ENCODE data around the gene ATP5MK. TPM values are rescaled to one million over a fixed set of nuclear protein-coding genes. Genes with fewer than 3 reads are reported as not detected.
"Not testable (repeated sequence)": the region's sequence is repeated elsewhere in the genome, so short reads cannot be mapped to it uniquely, and the experiment has no call there.

The ATP5MK gene
- polyA plus RNA-seq, 3 donors from 2014 or later, result 420 to 588 (median 479) TPM

DNA sequence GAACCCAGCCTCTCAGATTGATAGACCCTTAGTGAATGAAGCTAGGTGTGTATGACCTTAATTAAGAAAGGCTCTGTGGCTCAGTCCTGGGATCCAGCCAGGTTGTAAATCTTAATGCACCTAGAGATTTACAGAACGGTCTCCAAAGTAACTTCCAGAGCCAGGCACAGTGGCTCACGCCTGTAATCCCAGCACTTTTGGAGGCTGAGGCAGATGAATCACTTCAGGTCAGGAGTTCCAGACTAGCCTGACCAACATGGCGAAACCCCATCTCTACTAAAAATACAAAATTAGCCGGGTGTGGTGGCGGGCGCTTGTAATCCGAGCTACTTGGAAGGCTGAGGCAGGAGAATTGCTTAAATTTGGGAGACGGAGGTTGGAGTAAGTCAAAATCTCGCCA is 31.6 kb upstream of the ATP5MK start:
- Mint-ChIP-seq H3K4me3 (no peak overlapping the region), H3K27ac (no peak overlapping the region), H3K27me3 (ENCODE audit: low read depth in 3 of 3) (peaks cover 0 to 2% (median 0%) of the 10 kb centered on the region in 3 donors), H3K36me3 (peaks cover 24 to 66% (median 40%) of the 10 kb centered on the region in 3 donors), H3K9me3 (no peaks in the 10 kb centered on the region), H3K4me1 (peaks cover 3 to 10% of the 10 kb centered on the region in 2 donors)
- no peak for DNase-seq

DNA sequence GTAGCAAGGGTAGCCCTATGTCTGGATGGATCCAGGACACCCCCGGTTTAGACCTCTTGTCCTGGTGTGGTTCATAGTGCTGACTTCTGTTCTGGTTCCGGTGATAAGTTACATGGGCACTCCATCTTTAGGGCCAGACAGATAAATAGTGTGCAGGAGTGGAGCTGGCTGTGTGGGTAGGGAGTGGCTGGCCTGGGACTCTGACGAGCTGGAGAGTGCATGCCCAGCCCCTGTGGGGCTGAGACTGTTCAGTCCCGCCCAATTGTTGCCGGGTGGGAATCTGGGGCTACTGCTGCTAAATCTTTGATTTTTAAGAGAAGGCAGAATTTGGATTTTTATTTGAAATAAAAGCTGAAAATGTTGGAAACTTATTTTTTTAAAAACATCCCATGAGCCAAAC is 27.5 kb upstream of the ATP5MK start:
- H3K27ac Mint-ChIP-seq, result no peak overlapping the region
- no peaks in the 10 kb centered on the region for H3K9me3 Mint-ChIP-seq
- no peak for DNase-seq
- H3K36me3 Mint-ChIP-seq, result peaks cover 30 to 66% (median 37%) of the 10 kb centered on the region in 3 donors
- peaks cover 0 to under 1% of the 10 kb centered on the region in 2 donors for H3K4me1 Mint-ChIP-seq
- H3K27me3 Mint-ChIP-seq (ENCODE audit: low read depth in 3 of 3), result no peaks in the 10 kb centered on the region
- no peak overlapping the region for H3K4me3 Mint-ChIP-seq

DNA sequence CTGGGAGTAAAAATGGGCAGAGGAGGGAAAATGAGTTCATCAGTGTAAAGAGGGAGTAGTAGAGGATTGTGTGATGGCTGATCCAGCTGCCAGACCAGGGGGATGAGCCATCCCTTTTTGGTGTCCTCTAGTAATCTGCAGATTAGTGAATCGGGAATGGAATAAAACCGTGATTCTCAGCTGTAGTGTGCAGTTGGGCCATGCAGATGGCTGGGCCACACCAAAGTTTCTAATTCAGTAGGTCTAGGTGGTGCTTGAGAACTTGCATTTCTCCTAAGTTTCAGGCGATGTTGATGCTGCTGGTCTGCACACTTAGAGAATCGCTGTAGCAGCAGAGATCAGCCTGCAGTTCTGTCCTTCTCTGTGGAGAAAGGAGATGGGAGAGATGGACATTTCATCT is 22.8 kb upstream of the ATP5MK start:
- Mint-ChIP-seq H3K9me3 (no peaks in the 10 kb centered on the region), H3K4me3 (no peak overlapping the region), H3K27ac (no peak overlapping the region), H3K36me3 (peaks cover 39 to 71% (median 41%) of the 10 kb centered on the region in 3 donors), H3K27me3 (ENCODE audit: low read depth in 3 of 3) (peaks cover 0 to 3% (median 0%) of the 10 kb centered on the region in 3 donors), H3K4me1 (no peaks in the 10 kb centered on the region)
- DNase-seq, result no peak

DNA sequence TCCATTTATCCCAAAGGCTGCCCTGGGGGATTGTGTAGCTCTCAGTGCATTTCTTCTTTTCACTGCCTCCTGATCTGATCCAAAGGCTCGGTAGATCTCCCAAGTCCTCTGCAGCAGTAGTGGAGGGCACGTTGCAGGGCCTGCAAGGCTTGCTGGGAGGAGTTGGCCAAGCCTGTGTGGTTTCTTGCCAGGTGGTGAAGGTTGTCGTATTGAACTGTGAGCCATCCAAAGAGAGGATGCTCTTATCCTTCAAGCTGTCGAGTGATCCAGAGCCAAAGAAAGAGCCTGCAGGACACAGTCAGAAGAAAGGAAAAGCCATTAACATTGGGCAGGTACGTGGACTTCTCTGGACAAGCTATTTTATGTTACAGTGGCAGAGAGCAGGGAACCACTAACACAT is 21.3 kb upstream of the ATP5MK start:
- peaks cover 33 to 73% (median 37%) of the 10 kb centered on the region in 3 donors for H3K36me3 Mint-ChIP-seq
- H3K4me3 Mint-ChIP-seq, result no peak overlapping the region

DNA sequence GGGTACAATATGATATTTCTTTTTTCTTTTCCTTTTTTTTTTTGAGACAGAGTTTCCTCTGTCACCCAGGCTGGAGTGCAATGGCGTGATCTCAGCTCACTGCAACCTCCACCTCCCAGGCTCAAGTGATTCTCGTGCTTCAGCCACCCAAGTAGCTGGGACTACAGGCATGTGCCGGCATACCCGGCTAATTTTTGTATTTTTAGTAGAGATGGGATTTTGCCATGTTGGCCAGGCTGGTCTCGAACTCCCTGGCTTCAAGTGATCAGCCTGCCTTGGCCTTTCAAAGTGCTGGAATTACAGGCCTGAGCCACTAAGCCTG is 20.8 kb upstream of the ATP5MK start:
- H3K36me3 Mint-ChIP-seq, result peaks cover 29 to 69% (median 37%) of the 10 kb centered on the region in 3 donors
- H3K4me3 Mint-ChIP-seq; H3K9me3 Mint-ChIP-seq; H3K4me1 Mint-ChIP-seq; DNase-seq; H3K27ac Mint-ChIP-seq; H3K27me3 Mint-ChIP-seq (ENCODE audit: low read depth in 3 of 3): not testable (repeated sequence)

More for the DNA sequence above, 21.3 kb upstream of the ATP5MK start:
- DNase-seq, result no peak
- Mint-ChIP-seq H3K9me3 (no peaks in the 10 kb centered on the region), H3K4me1 (no peaks in the 10 kb centered on the region), H3K27ac (no peak overlapping the region), H3K27me3 (ENCODE audit: low read depth in 3 of 3) (peaks cover 0 to 3% (median 0%) of the 10 kb centered on the region in 3 donors)

DNA sequence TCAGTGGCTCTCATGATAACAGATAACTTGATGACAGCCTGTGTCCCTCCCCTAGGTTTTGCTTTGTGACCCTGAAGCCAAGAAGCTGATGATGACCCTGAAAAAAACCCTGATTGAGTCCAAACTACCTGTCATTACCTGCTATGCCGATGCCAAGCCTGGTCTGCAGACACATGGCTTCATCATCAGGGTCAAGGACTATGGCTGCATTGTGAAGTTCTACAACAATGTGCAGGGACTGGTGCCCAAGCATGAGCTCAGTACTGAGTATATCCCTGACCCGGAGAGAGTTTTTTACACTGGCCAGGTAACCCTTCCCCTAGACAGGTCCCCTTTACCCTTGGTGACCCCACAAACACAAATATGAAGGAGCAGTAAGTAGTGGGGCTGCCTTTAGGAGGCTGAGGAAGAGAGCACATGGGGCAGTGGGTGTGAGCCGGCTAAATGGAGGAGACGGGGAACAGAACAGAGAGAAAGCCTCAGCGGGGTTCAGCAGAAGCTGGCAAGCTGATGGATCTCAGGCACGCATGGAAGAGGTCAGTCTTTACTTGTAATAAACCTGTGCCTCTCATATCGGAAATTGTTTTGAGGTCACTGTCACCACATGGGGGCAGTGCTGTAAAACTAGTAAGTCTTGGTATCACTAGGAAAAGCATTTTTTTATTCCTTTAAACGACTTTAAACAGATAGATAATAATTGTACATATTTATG is 20.3 kb upstream of the ATP5MK start:
- H3K27ac Mint-ChIP-seq, result peak overlapping the region in 1 of 6 donors; percentile 43
- H3K36me3 Mint-ChIP-seq, result peaks cover 29 to 69% (median 37%) of the 10 kb centered on the region in 3 donors
- no peak overlapping the region for H3K4me3 Mint-ChIP-seq
- no peaks in the 10 kb centered on the region for H3K4me1 Mint-ChIP-seq
- peak; percentile 50 to 67 (median 59) for DNase-seq
- peaks cover 0 to 3% (median 0%) of the 10 kb centered on the region in 3 donors for H3K27me3 Mint-ChIP-seq (ENCODE audit: low read depth in 3 of 3)
- no peaks in the 10 kb centered on the region for H3K9me3 Mint-ChIP-seq

DNA sequence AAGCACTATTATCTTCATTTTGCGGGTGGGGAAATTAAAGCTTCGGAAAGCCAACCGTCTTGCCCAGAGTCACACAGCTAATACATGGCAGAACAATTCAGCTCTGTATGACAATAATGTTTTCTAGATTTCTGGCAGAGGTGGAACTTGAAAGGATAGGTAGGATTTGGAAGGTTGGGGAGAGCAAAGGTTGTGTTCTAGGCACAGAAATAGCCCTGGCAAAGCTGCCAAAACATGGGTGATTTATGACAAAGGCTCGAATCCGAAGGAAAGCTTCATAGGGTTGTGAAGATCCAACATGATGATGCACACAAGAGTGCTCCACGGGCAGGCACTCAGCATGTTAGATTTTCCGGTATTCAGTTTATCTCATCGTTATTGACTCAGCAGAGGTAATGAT is 19.3 kb upstream of the ATP5MK start:
- Mint-ChIP-seq H3K4me3 (no peak overlapping the region), H3K27ac (no peak overlapping the region), H3K4me1 (no peaks in the 10 kb centered on the region), H3K9me3 (no peaks in the 10 kb centered on the region), H3K27me3 (ENCODE audit: low read depth in 3 of 3) (peaks cover 0 to 3% (median 0%) of the 10 kb centered on the region in 3 donors), H3K36me3 (peaks cover 29 to 64% (median 33%) of the 10 kb centered on the region in 3 donors)
- DNase-seq, result no peak

DNA sequence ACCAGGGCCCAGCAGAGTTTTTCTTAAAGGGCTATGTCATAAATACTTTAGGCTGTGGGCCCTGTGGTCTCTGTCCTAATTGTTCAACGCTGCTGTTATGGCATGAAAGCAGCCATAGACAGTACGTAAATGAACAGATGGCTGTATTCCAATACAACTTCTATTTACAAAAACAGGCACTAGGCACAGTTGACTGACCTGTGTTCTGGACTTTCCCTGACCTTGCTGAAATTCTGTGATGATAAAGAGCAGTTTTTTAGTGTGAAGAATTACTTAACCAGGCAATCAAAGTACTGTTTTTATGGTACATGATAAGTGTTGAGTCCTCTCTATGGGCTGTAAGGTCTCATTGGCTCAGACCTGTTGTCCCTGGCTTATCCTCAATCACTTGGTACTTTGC is 17.3 kb upstream of the ATP5MK start:
- no peak overlapping the region for H3K4me3 Mint-ChIP-seq
- H3K4me1 Mint-ChIP-seq, result no peaks in the 10 kb centered on the region
- H3K36me3 Mint-ChIP-seq, result peaks cover 25 to 63% (median 39%) of the 10 kb centered on the region in 3 donors
- no peak overlapping the region for H3K27ac Mint-ChIP-seq
- peaks cover 0 to 5% (median 0%) of the 10 kb centered on the region in 3 donors for H3K27me3 Mint-ChIP-seq (ENCODE audit: low read depth in 3 of 3)
- H3K9me3 Mint-ChIP-seq, result no peaks in the 10 kb centered on the region
- DNase-seq, result no peak

DNA sequence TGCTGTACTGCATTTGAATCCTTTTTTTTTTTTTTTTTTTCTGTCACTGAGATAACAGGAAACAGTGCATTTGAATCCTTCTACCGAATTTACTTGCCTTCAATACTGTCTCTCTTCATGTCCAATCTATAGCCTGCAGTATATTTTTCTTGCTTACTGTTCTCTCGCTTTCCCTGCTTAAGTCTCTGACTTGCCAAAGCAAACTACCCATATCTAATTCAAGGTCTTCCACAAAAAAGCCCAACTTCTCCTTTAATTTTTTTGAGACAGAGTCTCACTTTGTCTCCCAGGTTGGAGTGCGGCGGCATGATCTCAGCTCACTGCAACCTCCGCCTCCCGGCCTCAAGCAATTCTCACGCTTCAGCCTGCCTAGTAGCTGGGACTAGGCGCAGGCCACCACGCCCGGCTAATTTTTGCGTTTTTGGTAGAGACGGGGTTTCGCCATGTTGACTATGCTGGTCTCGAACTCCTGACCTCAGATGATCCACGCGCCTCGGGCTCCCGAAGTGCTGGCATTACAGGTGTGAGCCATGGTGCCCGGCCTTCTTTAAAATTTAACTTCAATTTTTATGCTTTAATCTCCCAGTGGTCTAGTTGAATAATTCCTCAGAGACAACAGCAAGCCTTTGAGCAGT is 1.0 kb upstream of the ATP5MK start:
- H3K4me1 Mint-ChIP-seq, result peaks cover 46 to 59% of the 10 kb centered on the region in 2 donors
- peaks cover 8 to 21% (median 9%) of the 10 kb centered on the region in 3 donors for H3K36me3 Mint-ChIP-seq
- H3K27ac Mint-ChIP-seq, result peak overlapping the region; percentile 93 to 97 (median 95)
- H3K27me3 Mint-ChIP-seq (ENCODE audit: low read depth in 3 of 3), result peaks cover 0 to 7% (median 4%) of the 10 kb centered on the region in 3 donors
- H3K4me3 Mint-ChIP-seq, result peak overlapping the region; percentile 91 to 100 (median 99)
- H3K9me3 Mint-ChIP-seq, result no peaks in the 10 kb centered on the region
- no peak for DNase-seq

DNA sequence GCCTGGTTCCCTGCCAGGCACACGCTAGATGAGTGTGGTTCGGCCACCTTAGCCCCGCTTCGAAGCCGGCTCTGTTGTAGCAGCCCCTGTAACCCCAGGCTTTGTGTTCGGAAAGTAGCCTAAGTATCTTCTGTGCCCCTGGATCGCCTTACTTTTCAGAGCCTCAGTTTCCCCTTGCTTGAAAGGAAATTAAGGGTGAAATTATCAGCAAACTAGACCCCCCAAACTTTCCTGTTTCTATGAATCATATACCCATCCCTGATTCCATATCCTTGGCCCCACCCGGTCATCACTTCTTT is 463 bp upstream of the ATP5MK start:
- DNase-seq, result no peak
- H3K4me1 Mint-ChIP-seq, result peaks cover 46 to 60% of the 10 kb centered on the region in 2 donors
- H3K36me3 Mint-ChIP-seq, result peaks cover 8 to 21% (median 9%) of the 10 kb centered on the region in 3 donors
- H3K9me3 Mint-ChIP-seq, result no peaks in the 10 kb centered on the region
- peak overlapping the region; percentile 93 to 97 (median 95) for H3K27ac Mint-ChIP-seq
- H3K27me3 Mint-ChIP-seq (ENCODE audit: low read depth in 3 of 3), result peaks cover 0 to 7% (median 4%) of the 10 kb centered on the region in 3 donors
- H3K4me3 Mint-ChIP-seq, result peak overlapping the region; percentile 91 to 100 (median 99)

DNA sequence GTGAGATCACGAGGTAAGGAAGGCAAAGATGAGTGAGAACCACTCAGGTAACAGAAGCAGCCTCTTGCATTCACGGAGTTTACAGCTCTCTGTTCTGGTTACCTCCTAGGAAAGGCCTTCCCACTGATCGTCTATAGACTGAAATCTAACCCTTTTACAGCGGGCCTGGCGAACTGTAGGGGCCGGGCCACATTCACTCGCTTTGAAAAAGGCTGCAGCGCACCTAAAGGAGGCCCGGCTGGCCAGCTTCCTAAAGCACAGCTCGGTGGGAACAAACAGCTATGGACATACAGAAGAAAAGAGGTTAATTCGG is 565 bp downstream of the ATP5MK start:
- Mint-ChIP-seq H3K27ac (peak overlapping the region; percentile 93 to 97 (median 95)), H3K36me3 (peaks cover 8 to 22% (median 11%) of the 10 kb centered on the region in 3 donors), H3K9me3 (no peaks in the 10 kb centered on the region), H3K4me1 (peaks cover 46 to 60% of the 10 kb centered on the region in 2 donors), H3K27me3 (ENCODE audit: low read depth in 3 of 3) (peaks cover 0 to 7% (median 4%) of the 10 kb centered on the region in 3 donors), H3K4me3 (peak overlapping the region; percentile 91 to 100 (median 99))
- no peak for DNase-seq

DNA sequence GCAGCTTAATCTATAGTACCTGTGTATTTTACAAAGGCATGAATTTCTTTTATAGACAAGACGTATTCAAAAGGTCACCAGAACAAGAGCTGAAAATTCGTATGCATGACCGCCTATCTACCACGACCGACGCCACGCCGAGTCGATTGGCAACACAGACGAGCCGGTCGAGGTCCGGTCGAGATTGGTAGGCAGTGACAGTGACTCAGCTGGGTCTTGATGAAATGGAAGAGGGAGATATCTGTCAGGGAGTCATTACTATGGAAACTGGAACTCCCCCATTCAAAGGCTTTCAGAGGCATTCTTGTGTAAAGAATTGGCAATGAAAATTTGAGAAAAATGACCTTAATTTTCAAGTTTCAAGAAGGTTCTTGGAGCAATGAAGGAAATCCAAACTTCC is 2.1 kb downstream of the ATP5MK start:
- H3K27me3 Mint-ChIP-seq (ENCODE audit: low read depth in 3 of 3), result peaks cover 0 to 7% (median 4%) of the 10 kb centered on the region in 3 donors
- H3K27ac Mint-ChIP-seq, result peak overlapping the region in 3 of 6 donors; percentile 26 to 87 (median 51)
- DNase-seq, result no peak
- H3K36me3 Mint-ChIP-seq, result peaks cover 3 to 11% (median 8%) of the 10 kb centered on the region in 3 donors
- H3K9me3 Mint-ChIP-seq, result no peaks in the 10 kb centered on the region
- H3K4me1 Mint-ChIP-seq, result peaks cover 45 to 60% of the 10 kb centered on the region in 2 donors
- peak overlapping the region in 4 of 5 donors; percentile 27 to 61 (median 52) for H3K4me3 Mint-ChIP-seq

DNA sequence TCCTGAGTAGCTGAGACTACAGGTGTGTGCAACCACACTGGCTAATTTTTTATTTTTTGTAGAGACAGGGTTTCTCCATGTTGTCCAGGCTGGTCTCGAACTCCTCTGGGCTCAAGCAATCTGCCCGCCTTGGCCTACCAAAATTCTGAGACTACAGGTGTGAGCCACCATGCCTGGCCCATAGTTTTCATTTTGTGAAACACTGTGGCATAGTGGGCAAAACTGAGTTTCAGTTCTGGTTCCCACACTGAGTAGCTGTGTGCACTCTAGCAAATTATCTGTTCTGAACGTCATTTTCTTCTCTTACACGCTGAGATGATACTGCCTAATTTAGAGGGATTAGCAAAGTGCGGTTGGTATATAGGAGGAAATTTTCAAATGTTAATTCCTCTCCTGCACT is 13.5 kb downstream of the ATP5MK start:
- no peak overlapping the region for H3K27ac Mint-ChIP-seq
- peaks cover 15 to 25% (median 19%) of the 10 kb centered on the region in 3 donors for H3K36me3 Mint-ChIP-seq
- no peak overlapping the region for H3K4me3 Mint-ChIP-seq
- no peaks in the 10 kb centered on the region for H3K9me3 Mint-ChIP-seq
- DNase-seq, result no peak
- no peaks in the 10 kb centered on the region for H3K27me3 Mint-ChIP-seq (ENCODE audit: low read depth in 3 of 3)
- no peaks in the 10 kb centered on the region for H3K4me1 Mint-ChIP-seq

DNA sequence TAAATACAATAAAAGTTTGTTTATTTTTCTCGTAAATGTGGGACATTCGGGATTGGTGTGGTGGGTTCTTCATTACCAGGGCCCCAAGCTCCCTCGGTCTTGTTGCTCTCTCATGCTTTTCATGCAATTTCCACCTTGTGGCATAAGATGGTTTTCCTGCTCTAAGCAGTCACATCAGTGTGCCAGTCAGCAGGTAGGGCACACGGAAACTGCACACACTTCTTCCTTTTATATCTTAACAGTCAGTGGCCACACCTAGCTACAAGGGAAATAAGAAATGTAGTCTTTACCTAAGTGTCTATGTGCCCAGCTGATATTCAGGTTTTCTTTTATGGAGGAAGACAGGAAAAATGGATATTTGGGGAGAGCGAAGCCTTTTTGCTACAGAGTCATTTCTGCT is 22.0 kb downstream of the ATP5MK start:
- DNase-seq, result no peak
- peak overlapping the region in 1 of 6 donors; percentile 30 for H3K27ac Mint-ChIP-seq
- H3K27me3 Mint-ChIP-seq (ENCODE audit: low read depth in 3 of 3), result no peaks in the 10 kb centered on the region
- H3K4me1 Mint-ChIP-seq, result peaks cover 11% of the 10 kb centered on the region in 2 donors
- peaks cover 18 to 26% (median 23%) of the 10 kb centered on the region in 3 donors for H3K36me3 Mint-ChIP-seq
- no peaks in the 10 kb centered on the region for H3K9me3 Mint-ChIP-seq
- H3K4me3 Mint-ChIP-seq, result no peak overlapping the region
